WTC11 (cell line): ENCODE measurements around the gene CAMKMT. TPM values are rescaled to one million over a fixed set of nuclear protein-coding genes. Genes with fewer than 3 reads are reported as not detected.

Experiments used
- AFF4 ChIP-seq: sonication (generic); formaldehyde crosslinking; IDR thresholded peaks from 2 replicates; pipeline ENCODE4 v1.8.1; 2023; ENCODE audit warnings: mild to moderate bottlenecking, missing genetic modification reagents, borderline replicate concordance
- ATF6 ChIP-seq: sonication (generic); formaldehyde crosslinking; IDR thresholded peaks from 2 replicates; pipeline ENCODE4 v1.8.1; 2023; ENCODE audit warnings: mild to moderate bottlenecking, missing genetic modification reagents
- CTCF ChIP-seq: fragments of 200-600 bp; IDR thresholded peaks from 2 replicates; pipeline ENCODE4 v1.8.0; 2022; ENCODE audit warnings: antibody characterized with exemption
- EMX1 ChIP-seq: fragments of 250-450 bp; sonication (Bioruptor Pico); IDR thresholded peaks from 2 replicates; pipeline ENCODE4 v1.8.0; 2021; ENCODE audit warnings: mild to moderate bottlenecking
- ERG ChIP-seq: fragments of 250-450 bp; sonication (Bioruptor Pico); IDR thresholded peaks from 2 replicates; pipeline ENCODE4 v1.8.0; 2021; ENCODE audit warnings: mild to moderate bottlenecking
- ETV6 ChIP-seq: sonication (generic); formaldehyde crosslinking; IDR thresholded peaks from 2 replicates; pipeline ENCODE4 v1.8.1; 2022; ENCODE audit warnings: mild to moderate bottlenecking, missing genetic modification reagents
- FOXP1 ChIP-seq: sonication (generic); formaldehyde crosslinking; IDR thresholded peaks from 2 replicates; pipeline ENCODE4 v1.8.0; 2022; ENCODE audit warnings: missing genetic modification reagents, mild to moderate bottlenecking, moderate library complexity, borderline replicate concordance
- GABPB1 ChIP-seq: sonication (generic); formaldehyde crosslinking; IDR thresholded peaks from 2 replicates; pipeline ENCODE4 v1.8.1; 2023; ENCODE audit warnings: mild to moderate bottlenecking, missing genetic modification reagents
- GRHL2 ChIP-seq: fragments of 250-450 bp; sonication (Bioruptor Pico); IDR thresholded peaks from 2 replicates; pipeline ENCODE4 v1.8.0; 2022; ENCODE audit warnings: mild to moderate bottlenecking, moderate library complexity; ENCODE audit not compliant: insufficient replicate concordance, severe bottlenecking
- HMGA2 ChIP-seq: fragments of 250-450 bp; sonication (Bioruptor Pico); IDR thresholded peaks from 2 replicates; pipeline ENCODE4 v1.4.0; 2021; ENCODE audit warnings: mild to moderate bottlenecking, moderate library complexity
- HMGXB4 ChIP-seq: sonication (generic); formaldehyde crosslinking; IDR thresholded peaks from 2 replicates; pipeline ENCODE4 v1.8.1; 2023; ENCODE audit warnings: mild to moderate bottlenecking, moderate library complexity, missing genetic modification reagents
- IRF1 ChIP-seq: sonication (generic); formaldehyde crosslinking; IDR thresholded peaks from 2 replicates; pipeline ENCODE4 v1.8.0; 2023; ENCODE audit warnings: missing genetic modification reagents
- IRF2 ChIP-seq: sonication (generic); formaldehyde crosslinking; IDR thresholded peaks from 2 replicates; pipeline ENCODE4 v1.8.0; 2022; ENCODE audit warnings: low read depth, missing genetic modification reagents, borderline replicate concordance
- MLX ChIP-seq: sonication (generic); formaldehyde crosslinking; IDR thresholded peaks from 2 replicates; pipeline ENCODE4 v1.8.1; 2023; ENCODE audit warnings: mild to moderate bottlenecking, missing genetic modification reagents, moderate library complexity
- NR2C2 ChIP-seq: sonication (generic); formaldehyde crosslinking; IDR thresholded peaks from 2 replicates; pipeline ENCODE4 v1.8.0; 2022; ENCODE audit warnings: mild to moderate bottlenecking, missing genetic modification reagents
- TP53 ChIP-seq: sonication (generic); formaldehyde crosslinking; IDR thresholded peaks from 2 replicates; pipeline ENCODE4 v1.8.1; 2023; ENCODE audit warnings: mild to moderate bottlenecking, missing genetic modification reagents
- ZNF396 ChIP-seq: fragments of 250-450 bp; sonication (Bioruptor Pico); IDR thresholded peaks from 2 replicates; pipeline ENCODE4 v1.8.0; 2021; ENCODE audit warnings: mild to moderate bottlenecking, moderate library complexity, borderline replicate concordance
- ZNF416 ChIP-seq: fragments of 250-450 bp; sonication (Bioruptor Pico); IDR thresholded peaks from 2 replicates; pipeline ENCODE4 v1.9.0; 2021; ENCODE audit warnings: mild to moderate bottlenecking, inconsistent platforms
- ZNF425 ChIP-seq: fragments of 250-450 bp; sonication (Bioruptor Pico); conservative IDR thresholded peaks from 2 replicates; pipeline ENCODE4 v1.9.0; 2021; ENCODE audit warnings: mild to moderate bottlenecking
- ZSCAN18 ChIP-seq: fragments of 250-450 bp; sonication (Bioruptor Pico); IDR thresholded peaks from 2 replicates; pipeline ENCODE4 v2.1.2; 2022; ENCODE audit warnings: mild to moderate bottlenecking, moderate library complexity
- total RNA-seq: library from RNA; stranded (reverse); gene quantifications from 3 replicates; pipeline ENCODE4 v1.2.3, GENCODE V29; 2021

Gene CAMKMT
- total RNA-seq, 1 experiment from 2014 or later: 20.6 TPM

GRCh38 chr2:44361330-44362206, at the start of gene CAMKMT, which contains the start of gene PREPL (continued):
- TF ChIP-seq HMGA2 (CRISPR knock-in tag) (0 out of 2 replicates have a peak, but pooled peaks have one; percentile 4), NR2C2 (CRISPR knock-in tag) (no peak), ZNF396 (CRISPR knock-in tag) (no peak), ZNF425 (CRISPR knock-in tag) (no peak), MLX (peak; percentile 63; the same call in 1 of the 2 replicates), AFF4 (CRISPR knock-in tag) (no peak), FOXP1 (CRISPR knock-in tag) (peak; percentile 33; the same call in 1 of the 2 replicates), GRHL2 (CRISPR knock-in tag) (no peak), HMGXB4 (CRISPR knock-in tag) (peak; percentile 81; the same call in 1 of the 2 replicates), CTCF (no peak), GABPB1 (CRISPR knock-in tag) (peak; percentile 98), ETV6 (peak; percentile 70; the same call in 1 of the 2 replicates), ZNF416 (no peak), IRF1 (CRISPR knock-in tag) (peak; percentile 90), ZSCAN18 (CRISPR knock-in tag) (no peak), ERG (CRISPR knock-in tag) (no peak), EMX1 (CRISPR knock-in tag) (no peak), ATF6 (CRISPR knock-in tag) (no peak), TP53 (peak; percentile 21; the same call in 1 of the 2 replicates), IRF2 (CRISPR knock-in tag) (no peak)
